SK-N-MC (cell line): ENCODE data around the gene ZNF436.

Experiments used
- EZH2 ChIP-seq: fragments of 200-600 bp; sonication (generic); IDR thresholded peaks from one replicate; pipeline ENCODE4 v1.6.1; 2017; ENCODE audit warnings: antibody characterized with exemption
- POLR2AphosphoS5 ChIP-seq: IDR thresholded peaks from 2 replicates; pipeline ENCODE4 v1.6.1; 2012; ENCODE audit warnings: mild to moderate bottlenecking, low read depth, low read length, borderline replicate concordance

GRCh38 chr1:23387494-23387893 lies 17.9 kb upstream of the ZNF436 start:
- TF ChIP-seq EZH2 (no peak), POLR2AphosphoS5 (no peak)
